Measurements from ENCODE around the gene RHBG. TPM values are rescaled to one million over a fixed set of nuclear protein-coding genes. Genes with fewer than 3 reads are reported as not detected.

Gene RHBG
- total RNA-seq, 2 experiments from 2014 or later: not detected

GRCh38 chr1:156412653-156413321, 43.8 kb downstream of the RHBG start:
- no peak overlapping the region for H3K4me3 Mint-ChIP-seq
- TF ChIP-seq CTCF (IDR thresholded peaks at IDR 0.05): no peak
- no peaks in the 10 kb centered on the region for H3K4me1 Mint-ChIP-seq (ENCODE audit: low read depth)
- H3K27ac ChIP-seq (ENCODE audit: low read depth in 1 of 2, low read length in 2 of 2): no peak overlapping the region
- no peaks in the 10 kb centered on the region for H3K9me3 Mint-ChIP-seq
- no peaks in the 10 kb centered on the region for H3K4me1 ChIP-seq (ENCODE audit: insufficient read depth, low read length)
- intact Hi-C loops (cut with DNase I, micrococcal nuclease): no loop called here
- H3K36me3 ChIP-seq (ENCODE audit: insufficient read depth, low read length): no peaks in the 10 kb centered on the region
- DNase-seq (no peak), ATAC-seq (ENCODE audit: poor library complexity) (no peak)
- CTCF ChIA-PET: no interaction called here
- peaks cover 92% of the 10 kb centered on the region for H3K27me3 Mint-ChIP-seq
- peaks cover 19 to 36% of the 10 kb centered on the region in 2 experiments for H3K27me3 ChIP-seq (ENCODE audit: control insufficient read depth in 1 of 2, insufficient read depth in 2 of 2, low read length in 2 of 2)
- no peak overlapping the region for H3K4me3 ChIP-seq (ENCODE audit: low read length)
- no peaks in the 10 kb centered on the region for H3K36me3 Mint-ChIP-seq (ENCODE audit: low read depth)
- peaks cover 0 to 9% of the 10 kb centered on the region in 2 experiments for H3K9me3 ChIP-seq (ENCODE audit: control insufficient read depth in 1 of 2, insufficient read depth in 1 of 2, low read length in 2 of 2)
- POLR2A ChIA-PET: interaction anchor here (0.7 kb wide), 1 partner anchor 24 kb away, joined by 3 read pairs; no protein-coding TSS in a partner anchor
- H3K27ac Mint-ChIP-seq: no peak overlapping the region

- no peak overlapping the region for H3K27ac Mint-ChIP-seq
- H3K4me3 Mint-ChIP-seq: no peak overlapping the region
- ChIA-PET POLR2A (interaction anchor here (0.7 to 1.4 kb wide), 2 partner anchors 25 to 28 kb away, joined by 3 to 6 read pairs; no protein-coding TSS in a partner anchor), CTCF (interaction anchor here (1.8 kb wide), 1 partner anchor 28 kb away, joined by 7 read pairs; no protein-coding TSS in a partner anchor)
- ATAC-seq (ENCODE audit: poor library complexity) (no peak), DNase-seq (no peak)
- Histone ChIP-seq H3K36me3 (ENCODE audit: insufficient read depth, low read length) (no peaks in the 10 kb centered on the region), H3K27me3 (ENCODE audit: control insufficient read depth in 1 of 2, insufficient read depth in 2 of 2, low read length in 2 of 2) (peaks cover 19 to 34% of the 10 kb centered on the region in 2 experiments), H3K9me3 (ENCODE audit: control insufficient read depth in 1 of 2, insufficient read depth in 1 of 2, low read length in 2 of 2) (peaks cover 0 to 9% of the 10 kb centered on the region in 2 experiments), H3K27ac (ENCODE audit: low read depth in 1 of 2, low read length in 2 of 2) (no peak overlapping the region), H3K4me1 (ENCODE audit: insufficient read depth, low read length) (no peaks in the 10 kb centered on the region), H3K4me3 (ENCODE audit: low read length) (no peak overlapping the region)
- no peaks in the 10 kb centered on the region for H3K36me3 Mint-ChIP-seq (ENCODE audit: low read depth)
- intact Hi-C loops (cut with DNase I, micrococcal nuclease): no loop called here
- peaks cover 92% of the 10 kb centered on the region for H3K27me3 Mint-ChIP-seq
- no peaks in the 10 kb centered on the region for H3K9me3 Mint-ChIP-seq
- TF ChIP-seq CTCF (IDR thresholded peaks at IDR 0.05): no peak
- no peaks in the 10 kb centered on the region for H3K4me1 Mint-ChIP-seq (ENCODE audit: low read depth)
These were observed 44.6 kb downstream of the RHBG start for GRCh38 chr1:156413391-156414246.

- Mint-ChIP-seq H3K27me3 (peaks cover 94% of the 10 kb centered on the region), H3K4me3 (no peak overlapping the region), H3K36me3 (ENCODE audit: low read depth) (no peaks in the 10 kb centered on the region), H3K9me3 (no peaks in the 10 kb centered on the region), H3K4me1 (ENCODE audit: low read depth) (peaks cover 4% of the 10 kb centered on the region), H3K27ac (no peak overlapping the region)
- H3K9me3 ChIP-seq (ENCODE audit: control insufficient read depth in 1 of 2, insufficient read depth in 1 of 2, low read length in 2 of 2): peaks cover 0 to 9% of the 10 kb centered on the region in 2 experiments
- no peaks in the 10 kb centered on the region for H3K36me3 ChIP-seq (ENCODE audit: insufficient read depth, low read length)
- ChIA-PET POLR2A (interaction anchor here (1.4 kb wide), 1 partner anchor 29 kb away, joined by 6 read pairs; no protein-coding TSS in a partner anchor), CTCF (interaction anchor here (1.8 kb wide), 1 partner anchor 29 kb away, joined by 7 read pairs; no protein-coding TSS in a partner anchor)
- H3K4me3 ChIP-seq (ENCODE audit: low read length): no peak overlapping the region
- DNase-seq: peak in 1 of 14 experiments; percentile 10
- intact Hi-C loops (cut with DNase I, micrococcal nuclease): no loop called here
- TF ChIP-seq CTCF (IDR thresholded peaks at IDR 0.05): no peak
- no peak overlapping the region for H3K27ac ChIP-seq (ENCODE audit: low read depth in 1 of 2, low read length in 2 of 2)
- peaks cover 23 to 40% of the 10 kb centered on the region in 2 experiments for H3K27me3 ChIP-seq (ENCODE audit: control insufficient read depth in 1 of 2, insufficient read depth in 2 of 2, low read length in 2 of 2)
- H3K4me1 ChIP-seq (ENCODE audit: insufficient read depth, low read length): peaks cover 1% of the 10 kb centered on the region
- ATAC-seq (ENCODE audit: poor library complexity): no peak
These were observed 45.6 kb downstream of the RHBG start for GRCh38 chr1:156414461-156415064.

All from CD4-positive, alpha-beta T cell (primary cell).